ENCODE measurements around the gene C4orf33.

DNA sequence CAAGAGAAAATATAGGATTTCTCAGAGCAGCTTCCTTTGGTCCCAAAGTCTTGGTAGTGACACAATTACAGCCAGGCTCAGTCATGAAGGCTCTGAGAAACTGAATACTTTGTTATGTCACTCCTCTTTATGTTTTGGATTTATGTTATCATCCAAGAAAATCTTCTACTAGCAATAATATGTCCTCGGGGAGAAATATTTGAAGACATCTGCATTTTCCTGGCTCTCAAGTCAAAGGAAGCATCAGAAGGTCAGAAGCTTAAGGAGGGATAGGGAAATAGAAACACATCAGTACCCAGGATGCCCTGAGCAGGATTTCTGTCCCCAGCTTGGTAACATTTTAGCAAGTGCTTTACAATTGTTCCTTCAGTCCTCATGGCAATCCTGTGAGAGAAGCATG lies 54.0 kb downstream of the C4orf33 start:
- TF ChIP-seq POLR2AphosphoS5 (IDR thresholded peaks at IDR 0.05) (no peak), POLR2A (IDR thresholded peaks at IDR 0.05) (no peak), EP300 (IDR thresholded peaks at IDR 0.05) (no peak)
- TF ChIP-seq, protein P1, sequence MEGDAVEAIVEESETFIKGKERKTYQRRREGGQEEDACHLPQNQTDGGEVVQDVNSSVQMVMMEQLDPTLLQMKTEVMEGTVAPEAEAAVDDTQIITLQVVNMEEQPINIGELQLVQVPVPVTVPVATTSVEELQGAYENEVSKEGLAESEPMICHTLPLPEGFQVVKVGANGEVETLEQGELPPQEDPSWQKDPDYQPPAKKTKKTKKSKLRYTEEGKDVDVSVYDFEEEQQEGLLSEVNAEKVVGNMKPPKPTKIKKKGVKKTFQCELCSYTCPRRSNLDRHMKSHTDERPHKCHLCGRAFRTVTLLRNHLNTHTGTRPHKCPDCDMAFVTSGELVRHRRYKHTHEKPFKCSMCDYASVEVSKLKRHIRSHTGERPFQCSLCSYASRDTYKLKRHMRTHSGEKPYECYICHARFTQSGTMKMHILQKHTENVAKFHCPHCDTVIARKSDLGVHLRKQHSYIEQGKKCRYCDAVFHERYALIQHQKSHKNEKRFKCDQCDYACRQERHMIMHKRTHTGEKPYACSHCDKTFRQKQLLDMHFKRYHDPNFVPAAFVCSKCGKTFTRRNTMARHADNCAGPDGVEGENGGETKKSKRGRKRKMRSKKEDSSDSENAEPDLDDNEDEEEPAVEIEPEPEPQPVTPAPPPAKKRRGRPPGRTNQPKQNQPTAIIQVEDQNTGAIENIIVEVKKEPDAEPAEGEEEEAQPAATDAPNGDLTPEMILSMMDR (IDR thresholded peaks at IDR 0.05), result no peak
